GM10266 (cell line): ENCODE results near the gene ACSS1.

Experiments used
- DNase-seq: peaks from one replicate; pipeline ENCODE4 v3.0.0; 2012; ENCODE audit errors: extremely low spot score
- CTCF ChIP-seq: IDR thresholded peaks from 2 replicates; pipeline ENCODE4 v1.5.1; 2012; ENCODE audit warnings: mild to moderate bottlenecking, low read depth; ENCODE audit not compliant: control insufficient read depth, insufficient read depth; ENCODE audit errors: missing control alignments

The ACSS1 gene

GRCh38 chr20:25049261-25050060 lies 8.5 kb downstream of the ACSS1 start:
- DNase-seq, result no peak
- no peak for TF ChIP-seq CTCF

GRCh38 chr20:25048519-25048952 lies 9.4 kb downstream of the ACSS1 start:
- no peak for TF ChIP-seq CTCF
- no peak for DNase-seq

- no peak for DNase-seq
- TF ChIP-seq CTCF, result no peak
These were observed 10.2 kb downstream of the ACSS1 start for GRCh38 chr20:25047766-25048165.

- TF ChIP-seq CTCF, result no peak
- no peak for DNase-seq
These were observed 10.9 kb downstream of the ACSS1 start for GRCh38 chr20:25046736-25047666.

GRCh38 chr20:25046181-25046641 lies 11.7 kb downstream of the ACSS1 start:
- no peak for DNase-seq
- no peak for TF ChIP-seq CTCF

GRCh38 chr20:25045343-25045712 lies 12.6 kb downstream of the ACSS1 start:
- no peak for DNase-seq
- no peak for TF ChIP-seq CTCF

- DNase-seq, result no peak
- TF ChIP-seq CTCF, result no peak
These were observed 13.1 kb downstream of the ACSS1 start for GRCh38 chr20:25044660-25045342.
